Measurements from ENCODE around the gene CSAD. TPM values are rescaled to one million over a fixed set of nuclear protein-coding genes. Genes with fewer than 3 reads are reported as not detected.
"Not testable (repeated sequence)": the region's sequence is repeated elsewhere in the genome, so short reads cannot be mapped to it uniquely, and the experiment has no call there.

CSAD gene

GRCh38 chr12:53113136-53113705, 67.5 kb downstream of the CSAD start:
- H3K27me3 ChIP-seq (ENCODE audit: control insufficient read depth in 3 of 3, insufficient read depth in 3 of 3, low read depth in 1 of 3, low read length in 3 of 3): peaks cover 0 to 4% (median 0%) of the 10 kb centered on the region in 3 experiments
- no peak overlapping the region for H2AFZ ChIP-seq (ENCODE audit: low read length)
- no peak overlapping the region for H2AK5ac ChIP-seq (ENCODE audit: low read depth, low read length)
- H3K23ac ChIP-seq (ENCODE audit: low read depth, low read length, poor library complexity): no peak overlapping the region
- H3K79me1 ChIP-seq (ENCODE audit: low read depth, low read length): no peaks in the 10 kb centered on the region
- H2BK15ac ChIP-seq (ENCODE audit: low read length): no peak overlapping the region
- H2BK120ac ChIP-seq (ENCODE audit: low read depth, low read length): no peak overlapping the region
- peaks cover 0 to 1% of the 10 kb centered on the region in 2 donors for H3K4me1 ChIP-seq (ENCODE audit: control insufficient read depth in 2 of 2, insufficient read depth in 1 of 2, low read depth in 1 of 2, low read length in 2 of 2)
- no peak overlapping the region for H3K18ac ChIP-seq (ENCODE audit: low read length)
- no peak for DNase-seq (ENCODE audit: low spot score)
- H3K4ac ChIP-seq (ENCODE audit: low read length): no peak overlapping the region
- no CpG with 5 or more reads among the region's 12 CpGs for WGBS, 2 donors (ENCODE audit: extremely low coverage in 2 of 2, insufficient read length in 2 of 2, insufficient replicate concordance in 1 of 2)
- H4K91ac ChIP-seq (ENCODE audit: low read depth, low read length, poor library complexity): no peak overlapping the region
- no peaks in the 10 kb centered on the region for H3K9me3 ChIP-seq (replicated peaks in 1 of 2; ENCODE audit: control insufficient read depth in 2 of 2, insufficient read depth in 1 of 2, low read depth in 1 of 2, low read length in 2 of 2)
- no peak overlapping the region for H4K8ac ChIP-seq (ENCODE audit: low read depth, low read length)
- H3K9ac ChIP-seq (ENCODE audit: low read depth, low read length, poor library complexity): no peak overlapping the region
- H3K27ac ChIP-seq (replicated peaks; ENCODE audit: low read length): no peak overlapping the region
- H2BK5ac ChIP-seq (ENCODE audit: low read length): no peak overlapping the region
- H3K4me2 ChIP-seq (ENCODE audit: insufficient read depth, low read length, poor library complexity, severe bottlenecking): no peak overlapping the region
- H3K36me3 ChIP-seq (replicated peaks in 1 of 2; ENCODE audit: control insufficient read depth in 2 of 2, insufficient read depth in 2 of 2, low read length in 2 of 2): no peaks in the 10 kb centered on the region
- H2BK12ac ChIP-seq (ENCODE audit: low read length): no peak overlapping the region
- H3K4me3 ChIP-seq (ENCODE audit: low read length in 2 of 2): no peak overlapping the region
- H3K14ac ChIP-seq (ENCODE audit: low read length): no peak overlapping the region

GRCh38 chr12:53112431-53112830, 68.3 kb downstream of the CSAD start:
- not testable (repeated sequence) for H3K36me3 ChIP-seq (replicated peaks in 1 of 2; ENCODE audit: control insufficient read depth in 2 of 2, insufficient read depth in 2 of 2, low read length in 2 of 2); H2AFZ ChIP-seq (ENCODE audit: low read length); H4K8ac ChIP-seq (ENCODE audit: low read depth, low read length); H4K91ac ChIP-seq (ENCODE audit: low read depth, low read length, poor library complexity); H2BK120ac ChIP-seq (ENCODE audit: low read depth, low read length); H3K4me1 ChIP-seq (ENCODE audit: control insufficient read depth in 2 of 2, insufficient read depth in 1 of 2, low read depth in 1 of 2, low read length in 2 of 2); H3K9ac ChIP-seq (ENCODE audit: low read depth, low read length, poor library complexity); H3K4me2 ChIP-seq (ENCODE audit: insufficient read depth, low read length, poor library complexity, severe bottlenecking); H3K18ac ChIP-seq (ENCODE audit: low read length); H3K27me3 ChIP-seq (ENCODE audit: control insufficient read depth in 3 of 3, insufficient read depth in 3 of 3, low read depth in 1 of 3, low read length in 3 of 3); H2BK5ac ChIP-seq (ENCODE audit: low read length); H3K4me3 ChIP-seq (ENCODE audit: low read length in 2 of 2); H3K4ac ChIP-seq (ENCODE audit: low read length); H3K9me3 ChIP-seq (replicated peaks in 1 of 2; ENCODE audit: control insufficient read depth in 2 of 2, insufficient read depth in 1 of 2, low read depth in 1 of 2, low read length in 2 of 2); DNase-seq (ENCODE audit: low spot score); H3K79me1 ChIP-seq (ENCODE audit: low read depth, low read length); H3K23ac ChIP-seq (ENCODE audit: low read depth, low read length, poor library complexity); H3K27ac ChIP-seq (replicated peaks; ENCODE audit: low read length); H3K14ac ChIP-seq (ENCODE audit: low read length); H2AK5ac ChIP-seq (ENCODE audit: low read depth, low read length); H2BK12ac ChIP-seq (ENCODE audit: low read length); H2BK15ac ChIP-seq (ENCODE audit: low read length)
- no CpG with 5 or more reads among the region's 7 CpGs for WGBS, 2 donors (ENCODE audit: extremely low coverage in 2 of 2, insufficient read length in 2 of 2, insufficient replicate concordance in 1 of 2)

Small RNAs within 50 kb of the gene (small RNA-seq; reads per million reads assigned to genes)
- not detected for gene HIGD1AP1 (ENCODE audit: insufficient read depth)
- not detected for gene RNU6-333P (ENCODE audit: insufficient read depth)
